ENCODE data around the gene ERGIC1. TPM values are rescaled to one million over a fixed set of nuclear protein-coding genes. Genes with fewer than 3 reads are reported as not detected.
"Not testable (repeated sequence)": the region's sequence is repeated elsewhere in the genome, so short reads cannot be mapped to it uniquely, and the experiment has no call there.

Gene ERGIC1
- total RNA-seq, 2 donors from 2014 or later = 77.3 to 90.8 TPM

- intact Hi-C loops (cut with DNase I) = no loop called here
- peak; percentile 74 to 89 for ATAC-seq
- peak; percentile 77 for DNase-seq
Observed at GRCh38 chr5:172886974-172887501, 53.0 kb downstream of the ERGIC1 start.

DNA sequence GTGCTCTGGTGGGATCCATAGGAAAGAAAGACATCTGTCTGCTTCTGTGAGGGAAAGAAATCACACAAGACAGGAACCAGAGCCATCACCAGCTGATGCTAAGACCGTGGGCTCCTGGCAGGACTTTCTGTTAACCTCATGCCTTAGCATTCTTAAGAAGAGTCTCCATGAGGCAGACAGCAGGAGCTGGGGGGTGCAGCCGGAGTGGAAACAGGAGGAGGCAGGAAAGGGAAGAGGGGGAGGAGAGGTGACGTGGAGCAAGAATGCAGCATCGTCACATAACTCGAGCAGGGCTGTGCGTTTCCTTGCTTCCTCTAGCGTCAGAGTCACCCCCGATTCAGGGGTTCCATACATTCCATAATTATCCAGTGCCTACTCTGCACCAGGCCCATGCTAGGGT, 53.6 kb downstream of the ERGIC1 start:
- peak; percentile 82 for DNase-seq
- intact Hi-C loops (cut with DNase I) = no loop called here
- peak; percentile 9 to 42 for ATAC-seq

GRCh38 chr5:172890659-172891058, 56.6 kb downstream of the ERGIC1 start:
- intact Hi-C loops (cut with DNase I) = no loop called here
- ATAC-seq (no peak), DNase-seq (no peak)

GRCh38 chr5:172891716-172892421, 57.8 kb downstream of the ERGIC1 start:
- DNase-seq (peak; percentile 87), ATAC-seq (peak; percentile 52 to 84)
- intact Hi-C loops (cut with DNase I) = no loop called here

GRCh38 chr5:172892713-172893112, 58.7 kb downstream of the ERGIC1 start:
- peak; percentile 40 to 48 for ATAC-seq
- intact Hi-C loops (cut with DNase I) = no loop called here
- no peak for DNase-seq

- DNase-seq = no peak
- no peak for ATAC-seq
- intact Hi-C loops (cut with DNase I) = no loop called here
Observed at GRCh38 chr5:172894767-172895388, 60.8 kb downstream of the ERGIC1 start.

DNA sequence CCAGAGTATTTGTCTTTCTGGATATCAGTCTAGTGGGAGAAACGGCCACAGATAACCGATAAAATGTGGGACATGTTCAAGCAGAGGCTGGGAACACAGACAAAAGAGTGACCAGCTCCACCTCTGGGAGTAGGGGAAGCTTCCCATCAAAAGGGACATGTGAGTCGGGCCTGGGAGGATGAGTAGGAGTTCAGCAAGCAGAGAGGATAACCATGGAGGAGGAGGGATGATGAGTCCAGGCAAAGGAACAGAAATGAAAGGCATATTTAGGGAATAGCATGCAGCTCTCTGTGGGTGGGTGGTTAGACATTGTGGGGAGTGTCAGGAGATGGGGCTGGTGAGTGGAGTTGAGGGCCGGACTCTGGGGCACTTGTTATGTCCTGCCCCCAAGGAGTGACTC, 61.5 kb downstream of the ERGIC1 start:
- DNase-seq = no peak
- intact Hi-C loops (cut with DNase I) = no loop called here

DNA sequence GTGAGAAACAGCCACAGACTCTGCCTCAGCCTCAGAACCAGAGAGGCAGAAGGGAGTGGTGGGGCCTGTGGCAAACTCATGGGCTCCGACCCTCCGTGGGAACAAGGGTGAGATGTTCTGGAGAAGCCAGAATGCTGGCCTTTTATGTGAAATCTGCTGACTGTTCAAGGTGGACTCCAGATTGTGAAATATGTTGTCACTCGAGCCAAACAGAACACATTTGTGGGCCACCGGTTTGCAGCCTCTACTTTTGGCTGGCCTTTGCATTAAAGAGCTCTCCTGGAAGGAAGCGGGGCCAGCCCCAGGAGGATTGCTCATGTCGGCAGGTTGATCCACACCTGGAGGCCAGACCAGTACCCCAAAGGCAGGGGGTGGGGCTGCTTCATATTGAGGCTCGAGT, 62.4 kb downstream of the ERGIC1 start:
- intact Hi-C loops (cut with DNase I) = no loop called here
- DNase-seq (no peak), ATAC-seq (no peak)

More for the DNA sequence above, 61.5 kb downstream of the ERGIC1 start:
- ATAC-seq = no peak

DNA sequence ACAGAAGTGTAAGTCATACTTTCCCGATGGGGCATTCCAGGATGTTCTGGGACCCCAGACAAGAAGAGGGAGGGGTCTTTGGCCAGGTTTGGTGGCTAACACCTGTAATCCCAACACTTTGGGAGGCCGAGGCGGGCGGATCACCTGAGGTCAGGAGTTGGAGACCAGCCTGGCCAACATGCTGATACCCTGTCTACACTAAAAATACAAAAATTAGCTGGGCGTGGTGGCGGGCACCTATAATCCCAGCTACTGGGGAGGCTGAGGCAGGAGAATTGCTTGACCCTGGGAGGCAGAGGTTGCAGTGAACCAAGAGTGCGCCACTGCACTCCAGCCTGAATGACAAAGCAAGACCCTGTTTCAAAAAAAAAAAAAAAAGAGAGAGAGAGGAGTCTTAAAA, 63.0 kb downstream of the ERGIC1 start:
- DNase-seq; intact Hi-C loops (cut with DNase I); ATAC-seq: not testable (repeated sequence)

DNA sequence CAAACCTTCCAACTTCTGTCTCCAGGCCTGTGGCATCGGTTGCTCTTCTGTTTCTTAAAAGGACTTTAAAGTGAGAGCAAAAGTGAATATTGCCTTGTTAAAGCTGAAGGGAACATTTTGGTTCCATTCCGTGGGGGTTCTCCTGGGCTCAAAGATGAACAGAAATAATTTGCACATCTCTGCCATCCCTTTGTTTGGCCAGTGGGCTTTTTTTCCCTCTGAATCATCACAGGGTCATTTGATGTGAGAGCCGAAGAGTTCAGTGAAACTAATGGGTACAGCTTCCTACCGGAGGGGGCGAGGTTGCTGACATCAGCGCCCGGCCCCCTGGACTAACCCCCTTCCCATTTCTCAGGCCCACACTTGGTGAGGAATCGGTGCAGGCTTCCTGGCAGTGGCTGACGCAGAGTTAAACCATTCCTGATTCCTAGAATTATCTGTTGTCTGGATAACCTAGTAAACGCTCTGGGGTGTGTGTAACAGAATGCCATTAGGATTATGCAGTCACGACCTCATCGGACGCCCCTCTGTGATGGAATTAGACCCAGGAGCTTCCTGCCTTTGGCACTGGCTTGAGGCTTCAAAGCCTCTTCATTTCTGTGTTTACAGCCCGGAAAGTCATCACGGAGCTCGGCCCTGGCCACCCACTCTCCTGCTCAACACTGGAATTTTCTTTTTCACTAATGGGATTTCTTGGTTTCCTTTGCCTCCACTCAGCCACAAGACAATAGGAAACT, 63.6 kb downstream of the ERGIC1 start:
- ATAC-seq (peak; percentile 33 to 35), DNase-seq (no peak)
- intact Hi-C loops (cut with DNase I) = no loop called here

DNA sequence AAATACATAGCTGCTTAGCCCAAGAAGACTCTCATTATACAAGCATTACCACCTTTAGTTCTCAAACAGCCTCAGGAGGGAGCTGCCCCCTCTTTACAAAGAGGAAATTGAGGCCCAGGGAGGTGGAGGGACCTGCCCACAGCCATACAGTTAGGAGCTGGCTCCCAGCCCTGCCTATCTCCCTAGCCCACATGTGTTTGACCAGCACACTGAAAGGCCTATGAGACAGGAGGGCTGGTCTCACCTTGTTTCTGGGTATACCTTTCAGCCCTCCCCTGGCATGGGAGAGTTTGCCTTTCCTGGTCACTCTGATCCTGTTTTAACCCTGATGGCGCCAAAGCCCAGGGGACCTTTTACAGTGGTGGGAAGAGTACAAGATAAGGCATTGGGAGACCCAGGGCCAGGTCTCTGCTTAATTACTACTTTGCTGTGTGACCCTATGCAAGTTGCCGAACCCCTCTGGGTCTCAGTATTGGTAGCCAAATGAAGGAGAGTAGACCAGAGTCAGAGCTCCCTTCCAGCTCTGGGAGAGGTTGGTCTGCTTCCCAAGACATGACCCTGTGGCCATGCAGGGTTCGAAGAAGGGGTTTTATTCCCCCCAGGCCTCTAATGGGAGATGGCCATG, 64.3 kb downstream of the ERGIC1 start:
- ATAC-seq (no peak), DNase-seq (no peak)
- intact Hi-C loops (cut with DNase I) = no loop called here

GRCh38 chr5:172898843-172899369, 64.9 kb downstream of the ERGIC1 start:
- intact Hi-C loops (cut with DNase I) = no loop called here
- ATAC-seq (no peak), DNase-seq (no peak)

GRCh38 chr5:172899436-172899835, 65.4 kb downstream of the ERGIC1 start:
- no peak for DNase-seq
- intact Hi-C loops (cut with DNase I) = no loop called here
- ATAC-seq = no peak

- DNase-seq (peak; percentile 88), ATAC-seq (peak; percentile 40 to 49)
- intact Hi-C loops (cut with DNase I) = loop anchor here (10.0 kb wide), 2 partner anchors 126 to 186 kb away; partner anchors contain the start of gene DUSP1 (in 2 of the 2)
Observed at GRCh38 chr5:172901012-172901780, 67.1 kb downstream of the ERGIC1 start.

- intact Hi-C loops (cut with DNase I) = loop anchor here (10.0 kb wide), 2 partner anchors 127 to 187 kb away; partner anchors contain the start of gene DUSP1 (in 2 of the 2)
- ATAC-seq = no peak
- DNase-seq = no peak
Observed at GRCh38 chr5:172901788-172902496, 67.9 kb downstream of the ERGIC1 start.

GRCh38 chr5:172902497-172903472, 68.7 kb downstream of the ERGIC1 start:
- intact Hi-C loops (cut with DNase I) = loop anchor here (10.0 kb wide), 2 partner anchors 128 to 188 kb away; partner anchors contain the start of gene DUSP1 (in 2 of the 2)
- DNase-seq (peak; percentile 82), ATAC-seq (peak; percentile 52 to 68)

All from left cardiac atrium (tissue), 4 donors.